Measurements from ENCODE around the gene EHMT1. TPM values are rescaled to one million over a fixed set of nuclear protein-coding genes. Genes with fewer than 3 reads are reported as not detected.

Gene EHMT1
- polyA plus RNA-seq, 3 donors = 10.1 to 46.5 (median 15.0) TPM

- Histone ChIP-seq H3K9me3 (replicated peaks in 1 of 2; ENCODE audit: control insufficient read depth in 1 of 2, insufficient read depth in 1 of 2, low read length in 2 of 2) (peaks cover 5 to 30% of the 10 kb centered on the region in 2 donors), H3K27ac (ENCODE audit: low read depth in 1 of 2, low read length in 2 of 2) (peak overlapping the region in 1 of 2 donors; percentile 37), H2AFZ (ENCODE audit: insufficient read depth, low read depth, low read length, poor library complexity, severe bottlenecking) (no peak overlapping the region), H3K79me2 (ENCODE audit: insufficient read depth, low read length) (peaks cover 58% of the 10 kb centered on the region), H3K4me2 (replicated peaks; ENCODE audit: extremely low read depth, low read length, poor library complexity, severe bottlenecking) (no peak overlapping the region), H3K4me1 (ENCODE audit: control insufficient read depth in 1 of 2, insufficient read depth in 2 of 2, low read length in 2 of 2) (peaks cover 0 to 5% of the 10 kb centered on the region in 2 donors), H3K27me3 (ENCODE audit: control insufficient read depth in 2 of 2, insufficient read depth in 2 of 2, low read length in 2 of 2) (no peaks in the 10 kb centered on the region), H3K36me3 (replicated peaks in 1 of 2; ENCODE audit: control insufficient read depth in 1 of 2, insufficient read depth in 2 of 2, low read length in 2 of 2) (peaks cover 49 to 76% of the 10 kb centered on the region in 2 donors), H3K4me3 (replicated peaks in 1 of 3; ENCODE audit: low read depth in 2 of 3, low read length in 3 of 3) (no peak overlapping the region), H4K20me1 (ENCODE audit: insufficient read depth, low read length) (peaks cover 45% of the 10 kb centered on the region), H3K9ac (ENCODE audit: insufficient read depth, low read length, poor library complexity, severe bottlenecking) (no peak overlapping the region)
- H3K27ac Mint-ChIP-seq = peak overlapping the region in 4 of 7 donors; percentile 17 to 87 (median 54)
- H3K4me3 Mint-ChIP-seq = no peak overlapping the region
- WGBS (ENCODE audit: insufficient coverage) = 99% methylated on average over 10 of the region's 15 CpGs
- H3K4me1 Mint-ChIP-seq = peaks cover 4% of the 10 kb centered on the region
- no peaks in the 10 kb centered on the region for H3K27me3 Mint-ChIP-seq (ENCODE audit: low read depth in 3 of 3)
- DNase-seq = no peak
- H3K36me3 Mint-ChIP-seq = peaks cover 67 to 75% of the 10 kb centered on the region in 2 donors
- intact Hi-C loops (cut with micrococcal nuclease) = no loop called here
- peaks cover 4 to 39% (median 10%) of the 10 kb centered on the region in 7 donors for H3K9me3 Mint-ChIP-seq
- TF ChIP-seq, protein P1, sequence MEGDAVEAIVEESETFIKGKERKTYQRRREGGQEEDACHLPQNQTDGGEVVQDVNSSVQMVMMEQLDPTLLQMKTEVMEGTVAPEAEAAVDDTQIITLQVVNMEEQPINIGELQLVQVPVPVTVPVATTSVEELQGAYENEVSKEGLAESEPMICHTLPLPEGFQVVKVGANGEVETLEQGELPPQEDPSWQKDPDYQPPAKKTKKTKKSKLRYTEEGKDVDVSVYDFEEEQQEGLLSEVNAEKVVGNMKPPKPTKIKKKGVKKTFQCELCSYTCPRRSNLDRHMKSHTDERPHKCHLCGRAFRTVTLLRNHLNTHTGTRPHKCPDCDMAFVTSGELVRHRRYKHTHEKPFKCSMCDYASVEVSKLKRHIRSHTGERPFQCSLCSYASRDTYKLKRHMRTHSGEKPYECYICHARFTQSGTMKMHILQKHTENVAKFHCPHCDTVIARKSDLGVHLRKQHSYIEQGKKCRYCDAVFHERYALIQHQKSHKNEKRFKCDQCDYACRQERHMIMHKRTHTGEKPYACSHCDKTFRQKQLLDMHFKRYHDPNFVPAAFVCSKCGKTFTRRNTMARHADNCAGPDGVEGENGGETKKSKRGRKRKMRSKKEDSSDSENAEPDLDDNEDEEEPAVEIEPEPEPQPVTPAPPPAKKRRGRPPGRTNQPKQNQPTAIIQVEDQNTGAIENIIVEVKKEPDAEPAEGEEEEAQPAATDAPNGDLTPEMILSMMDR (IDR thresholded peaks at IDR 0.05) = no peak
Observed at GRCh38 chr9:137723783-137724445, 105.1 kb downstream of the EHMT1 start.

DNA sequence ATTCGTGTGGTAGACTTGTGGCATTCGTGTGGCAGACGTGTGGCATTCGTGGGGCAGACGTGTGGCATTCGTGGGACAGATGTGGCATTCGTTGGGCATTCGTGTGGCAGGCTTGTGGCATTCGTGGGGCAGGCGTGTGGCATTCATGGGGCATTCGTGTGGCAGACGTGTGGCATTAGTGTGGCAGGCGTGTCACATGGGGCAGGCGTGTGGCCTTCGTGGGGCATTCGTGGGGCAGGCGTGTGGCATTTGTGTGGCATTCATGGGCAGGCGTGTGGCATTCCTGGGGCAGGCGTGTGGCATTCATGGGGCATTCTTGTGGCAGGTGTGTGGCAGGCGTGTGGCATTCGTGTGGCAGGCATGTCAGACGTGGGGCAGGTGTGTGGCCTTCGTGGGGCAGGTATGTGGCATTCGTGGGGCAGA lies 106.0 kb downstream of the EHMT1 start:
- H3K9me3 Mint-ChIP-seq = peaks cover 4 to 39% (median 10%) of the 10 kb centered on the region in 7 donors
- no peak overlapping the region for H3K27ac ChIP-seq (ENCODE audit: low read depth in 1 of 2, low read length in 2 of 2)
- DNase-seq = no peak
- H3K79me2 ChIP-seq (ENCODE audit: insufficient read depth, low read length) = peaks cover 52% of the 10 kb centered on the region
- peaks cover 48 to 76% of the 10 kb centered on the region in 2 donors for H3K36me3 ChIP-seq (replicated peaks in 1 of 2; ENCODE audit: control insufficient read depth in 1 of 2, insufficient read depth in 2 of 2, low read length in 2 of 2)
- intact Hi-C loops (cut with micrococcal nuclease) = no loop called here
- no peak overlapping the region for H2AFZ ChIP-seq (ENCODE audit: insufficient read depth, low read depth, low read length, poor library complexity, severe bottlenecking)
- peaks cover 4% of the 10 kb centered on the region for H3K4me1 Mint-ChIP-seq
- TF ChIP-seq, protein P1 (IDR thresholded peaks at IDR 0.05) = no peak
- H3K27ac Mint-ChIP-seq = peak overlapping the region in 5 of 7 donors; percentile 2 to 67 (median 20)
- no peak overlapping the region for H3K4me3 ChIP-seq (replicated peaks in 1 of 3; ENCODE audit: low read depth in 2 of 3, low read length in 3 of 3)
- 98% methylated on average over 24 of the region's 24 CpGs for WGBS (ENCODE audit: insufficient coverage)
- peaks cover 42% of the 10 kb centered on the region for H4K20me1 ChIP-seq (ENCODE audit: insufficient read depth, low read length)
- no peaks in the 10 kb centered on the region for H3K27me3 ChIP-seq (ENCODE audit: control insufficient read depth in 2 of 2, insufficient read depth in 2 of 2, low read length in 2 of 2)
- H3K4me1 ChIP-seq (ENCODE audit: control insufficient read depth in 1 of 2, insufficient read depth in 2 of 2, low read length in 2 of 2) = peaks cover 0 to 5% of the 10 kb centered on the region in 2 donors
- H3K9me3 ChIP-seq (replicated peaks in 1 of 2; ENCODE audit: control insufficient read depth in 1 of 2, insufficient read depth in 1 of 2, low read length in 2 of 2) = peaks cover 7 to 33% of the 10 kb centered on the region in 2 donors
- no peak overlapping the region for H3K9ac ChIP-seq (ENCODE audit: insufficient read depth, low read length, poor library complexity, severe bottlenecking)
- H3K27me3 Mint-ChIP-seq (ENCODE audit: low read depth in 3 of 3) = no peaks in the 10 kb centered on the region
- H3K4me3 Mint-ChIP-seq = no peak overlapping the region
- H3K36me3 Mint-ChIP-seq = peaks cover 66 to 76% of the 10 kb centered on the region in 2 donors
- H3K4me2 ChIP-seq (replicated peaks; ENCODE audit: extremely low read depth, low read length, poor library complexity, severe bottlenecking) = no peak overlapping the region
